Lung (tissue), 12 donors: ENCODE results near the gene DRC3. TPM values are rescaled to one million over a fixed set of nuclear protein-coding genes. Genes with fewer than 3 reads are reported as not detected.

Experiments used
- ATAC-seq: fragments of 200-7000 bp; cut with Tn5 transposase; one replicate; pipeline ENCODE4 v1.9.1; 2020; ENCODE audit warnings: moderate number of reproducible peaks; ENCODE audit not compliant: insufficient read depth, low FRiP score
- DNase-seq, 3 donors: peaks; one replicate each; pipeline ENCODE4 v3.0.0-alpha.2; 2013 to 2017
- H3K27ac ChIP-seq, 2 donors: one replicate each; pipeline ENCODE4 v1.5.1; 2013; ENCODE audit warnings: mild to moderate bottlenecking in 2 of 2, moderate library complexity in 2 of 2, control low read depth in 1 of 2, inconsistent platforms in 1 of 2, low read depth in 1 of 2, low read length in 1 of 2
- H3K27me3 ChIP-seq, 3 donors: one replicate each; pipeline ENCODE4 v1.5.1; 2013; ENCODE audit warnings: low read length in 2 of 3; ENCODE audit not compliant: control insufficient read depth in 3 of 3, insufficient read depth in 3 of 3
- H3K36me3 ChIP-seq, 4 donors: one replicate each; pipeline ENCODE4 v1.5.1; 2013; ENCODE audit warnings: low read length in 4 of 4, mild to moderate bottlenecking in 1 of 4, moderate library complexity in 1 of 4; ENCODE audit not compliant: control insufficient read depth in 4 of 4, insufficient read depth in 4 of 4
- H3K4me1 ChIP-seq, 5 donors: one replicate each; pipeline ENCODE4 v1.5.1; 2013; ENCODE audit warnings: low read length in 5 of 5, mild to moderate bottlenecking in 2 of 5, moderate library complexity in 1 of 5; ENCODE audit not compliant: control insufficient read depth in 5 of 5, insufficient read depth in 5 of 5
- H3K4me3 ChIP-seq: one replicate; pipeline ENCODE4 v1.5.1; 2013; ENCODE audit warnings: mild to moderate bottlenecking, control low read depth, moderate library complexity
- H3K9ac ChIP-seq, 2 donors: one replicate each; pipeline ENCODE4 v1.5.1; 2013; ENCODE audit warnings: low read length in 2 of 2, control low read depth in 1 of 2; ENCODE audit not compliant: insufficient read depth in 1 of 2
- H3K9me3 ChIP-seq, 4 donors: one replicate each; pipeline ENCODE4 v1.5.1; 2013; ENCODE audit warnings: low read length in 3 of 4, mild to moderate bottlenecking in 1 of 4, moderate library complexity in 1 of 4; ENCODE audit not compliant: control insufficient read depth in 4 of 4, insufficient read depth in 3 of 4
- CTCF ChIP-seq: IDR thresholded peaks from 2 replicates; pipeline ENCODE4 v1.5.1; 2012; ENCODE audit warnings: mild to moderate bottlenecking; ENCODE audit errors: control extremely low read depth, extremely low read depth
- WGBS, 2 donors: extraction: QIAGEN DNeasy Blood & Tissue Kit; methylation state at CpG; one replicate each; pipeline ENCODE4 v1.1.7; 2013; 5-methylcytosine and 5-hydroxymethylcytosine counted together
- polyA plus RNA-seq, 2 donors: library from polyadenylated mRNA; stranded (reverse); fragments of 200-250 nt; gene quantifications; one replicate each; pipeline ENCODE4 v1.2.1, GENCODE V29; 2013
- total RNA-seq, 2 donors: library from RNA; depleted of rRNA in 1 of 2; stranded (reverse); fragments of >200 nt in 1 of 2; gene quantifications; one replicate each; pipeline ENCODE4 v1.2.1, GENCODE V29; 2014 to 2021
- donor health status: control.
- donor health status: control.
- donor health status: Bipolar disorder and iron deficiency.
- donor health status: healthy.
- donor health status: DM: yes; HTN: yes; CAD: no.

DRC3 gene
- total and polyA plus RNA-seq, 4 donors = 6.6 to 29.5 (median 13.5) TPM

- no peak for TF ChIP-seq CTCF
- no peak overlapping the region for H3K4me3 ChIP-seq
- H3K27ac ChIP-seq = no peak overlapping the region
- H3K9ac ChIP-seq = no peak overlapping the region
- no peaks in the 10 kb centered on the region for H3K4me1 ChIP-seq
- ATAC-seq = no peak
- DNase-seq = no peak
- H3K36me3 ChIP-seq = peaks cover 6 to 32% (median 23%) of the 10 kb centered on the region in 4 donors
- no peaks in the 10 kb centered on the region for H3K9me3 ChIP-seq
- no peaks in the 10 kb centered on the region for H3K27me3 ChIP-seq
- WGBS, 2 donors = 95 to 97% methylated on average over 11 of the region's 11 CpGs
These were observed 92.9 kb downstream of the DRC3 start for GRCh38 chr17:18065546-18065945.

Other genes with a start within 250 kb of the DRC3 start
- gene SREBF1, start 135.9 kb upstream of the DRC3 start, total RNA-seq = 100 to 1,000 TPM in 1 of 2 donors, 10 to 100 TPM in 1; 84.6 to 134 TPM
- 10 to 100 TPM; 68.4 to 76.8 TPM for gene SREBF1, start 135.9 kb upstream of the DRC3 start, polyA plus RNA-seq
- gene TOM1L2, start 462 bp upstream of the DRC3 start, total RNA-seq = 10 to 100 TPM; 45.1 to 56.5 TPM
- 10 to 100 TPM; 21.5 to 26.5 TPM for gene TOM1L2, start 462 bp upstream of the DRC3 start, polyA plus RNA-seq
- 10 to 100 TPM; 17.7 to 32.9 TPM for gene ATPAF2, start 66.3 kb downstream of the DRC3 start, total RNA-seq
- gene ATPAF2, start 66.3 kb downstream of the DRC3 start, polyA plus RNA-seq = 10 to 100 TPM; 22.8 to 23.7 TPM
- 1 to 10 TPM; 6.5 to 7.2 TPM for gene GID4, start 66.5 kb downstream of the DRC3 start, total RNA-seq
- gene GID4, start 66.5 kb downstream of the DRC3 start, polyA plus RNA-seq = 1 to 10 TPM; 3.9 to 4.0 TPM
- gene DRG2, start 115.1 kb downstream of the DRC3 start, total RNA-seq = 10 to 100 TPM; 28.6 to 41.3 TPM
- 10 to 100 TPM; 32.7 to 38.5 TPM for gene DRG2, start 115.1 kb downstream of the DRC3 start, polyA plus RNA-seq
- 1 to 10 TPM; 2.1 to 2.4 TPM for gene MYO15A, start 135.9 kb downstream of the DRC3 start, total RNA-seq
- gene MYO15A, start 135.9 kb downstream of the DRC3 start, polyA plus RNA-seq = 1 to 10 TPM in 1 of 2 donors, under 1 TPM in 1; 0.56 to 2.7 TPM
- gene ALKBH5, start 211.0 kb downstream of the DRC3 start, total RNA-seq = 100 to 1,000 TPM in 1 of 2 donors, 10 to 100 TPM in 1; 83.0 to 104 TPM
- gene ALKBH5, start 211.0 kb downstream of the DRC3 start, polyA plus RNA-seq = 10 to 100 TPM; 30.2 to 36.5 TPM